Measurements from ENCODE around the gene CEP131. TPM values are rescaled to one million over a fixed set of nuclear protein-coding genes. Genes with fewer than 3 reads are reported as not detected.

CEP131 gene
- polyA plus RNA-seq, 2 of the 4 experiments (the other 2 are of a cell fraction), result 3.3 to 11.5 TPM

- TF ChIP-seq ATOH8 (CRISPR knock-in tag; IDR thresholded peaks at IDR 0.05; ENCODE audit: low read depth) (no peak), KDM1A (IDR thresholded peaks at IDR 0.05; ENCODE audit: low read depth) (no peak), HOXA7 (CRISPR knock-in tag; IDR thresholded peaks at IDR 0.05) (no peak), HES2 (IDR thresholded peaks at IDR 0.05) (no peak), EHMT2 (IDR thresholded peaks at IDR 0.05; ENCODE audit: low read depth) (no peak)
These were observed 7.5 kb upstream of the CEP131 start (continued) for GRCh38 chr17:81230043-81230820.

- TF ChIP-seq SMC3 (IDR thresholded peaks at IDR 0.05) (no peak), PHF8 (IDR thresholded peaks at IDR 0.05; ENCODE audit: borderline replicate concordance, low read depth) (no peak), EHF (CRISPR knock-in tag; IDR thresholded peaks at IDR 0.05) (no peak), RAD21 (conservative IDR thresholded peaks at IDR 0.05 in 1 of 2, IDR thresholded peaks at IDR 0.05 in 1 of 2) (no peak), TP53 (CRISPR knock-in tag; IDR thresholded peaks at IDR 0.05) (no peak), MAX (IDR thresholded peaks at IDR 0.05) (no peak), CEBPB (IDR thresholded peaks at IDR 0.05) (no peak), EP300 (IDR thresholded peaks at IDR 0.05) (no peak), JUN (IDR thresholded peaks at IDR 0.05) (no peak), MAFK (IDR thresholded peaks at IDR 0.05; ENCODE audit: partially characterized antibody) (no peak), ZNF302 (CRISPR knock-in tag; IDR thresholded peaks at IDR 0.05) (no peak), NPAS2 (CRISPR knock-in tag; IDR thresholded peaks at IDR 0.05; ENCODE audit: borderline replicate concordance) (no peak)
- DNase-seq (ENCODE audit: low read depth in 1 of 2, low spot score in 1 of 2) (no peak), ATAC-seq (no peak), FAIRE-seq (no peak)
- 87% methylated on average over 12 of the region's 14 CpGs for WGBS (ENCODE audit: missing lambda C conversion rate)
- Histone ChIP-seq H3K4me1 (no peaks in the 10 kb centered on the region), H3K9me3 (peaks cover 8% of the 10 kb centered on the region; the same call in 2 of the 3 replicates), H3K27ac (no peak overlapping the region), H3K4me2 (no peak overlapping the region), H3K4me3 (no peak overlapping the region)
- POLR2A ChIA-PET, result no interaction called here
- CTCF ChIA-PET, result interaction anchor here (0.9 to 13.0 kb wide), 17 partner anchors 10 to 255 kb away, joined by 3 to 153 read pairs (median 4); partner anchors contain the start of genes NDUFAF8 and TEPSIN
These were observed 6.8 kb upstream of the CEP131 start for GRCh38 chr17:81229666-81229920.

GRCh38 chr17:81228834-81229665, 6.3 kb upstream of the CEP131 start:
- no peak for DNase-seq (ENCODE audit: low read depth in 1 of 2, low spot score in 1 of 2)
- ChIA-PET CTCF (interaction anchor here (0.6 to 13.0 kb wide), 13 partner anchors 9 to 1724 kb away, joined by 3 to 153 read pairs (median 4); partner anchors contain the start of genes NDUFAF8 and TEPSIN), POLR2A (no interaction called here)
- no peak for TF ChIP-seq JUN (IDR thresholded peaks at IDR 0.05)
- TF ChIP-seq KDM1A (IDR thresholded peaks at IDR 0.05; ENCODE audit: low read depth), result no peak
- TF ChIP-seq POLR2AphosphoS2 (conservative IDR thresholded peaks at IDR 0.05; ENCODE audit: low read length), result no peak
- TF ChIP-seq CHD2 (IDR thresholded peaks at IDR 0.05; ENCODE audit: low read length, partially characterized antibody), result no peak
- no peak for TF ChIP-seq RFX5 (IDR thresholded peaks at IDR 0.05)
- TF ChIP-seq EHF (CRISPR knock-in tag; IDR thresholded peaks at IDR 0.05), result no peak
- no peak for TF ChIP-seq FOSL2 (IDR thresholded peaks at IDR 0.05)
- TF ChIP-seq FOSL2 (CRISPR knock-in tag; IDR thresholded peaks at IDR 0.05), result no peak
- no peak for TF ChIP-seq TP53 (CRISPR knock-in tag; IDR thresholded peaks at IDR 0.05)
- no peak for TF ChIP-seq HEYL (CRISPR knock-in tag; IDR thresholded peaks at IDR 0.05)
- TF ChIP-seq RARB (CRISPR knock-in tag; IDR thresholded peaks at IDR 0.05), result no peak
- TF ChIP-seq POLR2A (IDR thresholded peaks at IDR 0.05; ENCODE audit: low read length), result no peak
- TF ChIP-seq PHF8 (IDR thresholded peaks at IDR 0.05; ENCODE audit: borderline replicate concordance, low read depth), result no peak
- TF ChIP-seq FOSB (CRISPR knock-in tag; IDR thresholded peaks at IDR 0.05), result no peak
- no peak for TF ChIP-seq MAX (IDR thresholded peaks at IDR 0.05)
- TF ChIP-seq HES2 (IDR thresholded peaks at IDR 0.05), result no peak
- WGBS (ENCODE audit: missing lambda C conversion rate), result 91% methylated on average over 28 of the region's 32 CpGs
- H3K4me3 ChIP-seq, result no peak overlapping the region
- no peak for ATAC-seq
- no peak overlapping the region for H3K4me2 ChIP-seq
- FAIRE-seq, result no peak
- peaks cover 8% of the 10 kb centered on the region; the same call in 2 of the 3 replicates for H3K9me3 ChIP-seq
- H3K4me1 ChIP-seq, result no peaks in the 10 kb centered on the region
- H3K27ac ChIP-seq, result no peak overlapping the region

Data from A549 (cell line).